HG03520 (cell line): ENCODE data around the gene ZNF747.

ENCODE experiments used
- ATAC-seq: cut with Tn5 transposase; IDR thresholded peaks from one replicate; pipeline ENCODE4 v1.9.1; 2021; ENCODE audit warnings: mild to moderate bottlenecking, moderate library complexity; ENCODE audit not compliant: unreplicated experiment

The ZNF747 gene

DNA sequence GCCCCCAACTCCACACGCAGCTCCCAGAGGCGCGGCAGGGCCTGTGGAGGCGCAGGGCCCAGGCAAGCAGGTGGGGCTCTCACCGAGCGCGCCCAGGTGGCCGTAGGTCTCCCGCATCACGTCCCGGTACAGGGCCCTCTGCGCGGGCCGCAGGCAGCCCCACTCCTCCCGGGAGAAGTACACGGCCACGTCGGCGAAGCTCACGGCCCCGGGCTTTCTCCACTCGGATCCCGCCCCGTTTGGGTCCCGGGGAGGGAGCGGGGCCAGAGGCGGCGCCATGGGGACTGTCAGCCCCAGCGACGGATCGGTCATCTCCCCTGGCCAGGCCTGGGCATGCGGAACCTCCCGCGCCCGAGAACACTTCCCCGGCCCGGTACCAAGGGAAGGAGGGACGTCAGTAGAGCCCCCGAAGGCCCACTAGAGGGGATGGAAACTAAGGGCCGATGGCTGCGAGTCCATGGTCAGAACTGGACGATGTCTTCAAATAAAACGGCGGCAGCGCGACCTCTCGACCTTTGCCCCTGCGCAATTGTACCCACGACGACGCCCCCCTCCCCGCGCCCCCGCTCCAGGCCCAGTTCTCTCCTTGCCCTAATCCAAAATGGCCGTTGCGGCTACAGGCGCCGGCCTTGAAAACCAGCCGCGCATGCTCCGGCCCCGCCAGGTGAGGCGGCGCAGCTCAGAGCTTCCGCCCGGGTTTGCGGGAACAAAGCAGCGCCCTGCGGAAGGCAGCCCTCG lies at the start of gene ZNF747:
ZNF747 (minus strand) TSS at position 491 of the 738 bp plus-strand sequence; CDS start at position 312, 179 bp downstream.
- peak; percentile 43 for ATAC-seq

DNA sequence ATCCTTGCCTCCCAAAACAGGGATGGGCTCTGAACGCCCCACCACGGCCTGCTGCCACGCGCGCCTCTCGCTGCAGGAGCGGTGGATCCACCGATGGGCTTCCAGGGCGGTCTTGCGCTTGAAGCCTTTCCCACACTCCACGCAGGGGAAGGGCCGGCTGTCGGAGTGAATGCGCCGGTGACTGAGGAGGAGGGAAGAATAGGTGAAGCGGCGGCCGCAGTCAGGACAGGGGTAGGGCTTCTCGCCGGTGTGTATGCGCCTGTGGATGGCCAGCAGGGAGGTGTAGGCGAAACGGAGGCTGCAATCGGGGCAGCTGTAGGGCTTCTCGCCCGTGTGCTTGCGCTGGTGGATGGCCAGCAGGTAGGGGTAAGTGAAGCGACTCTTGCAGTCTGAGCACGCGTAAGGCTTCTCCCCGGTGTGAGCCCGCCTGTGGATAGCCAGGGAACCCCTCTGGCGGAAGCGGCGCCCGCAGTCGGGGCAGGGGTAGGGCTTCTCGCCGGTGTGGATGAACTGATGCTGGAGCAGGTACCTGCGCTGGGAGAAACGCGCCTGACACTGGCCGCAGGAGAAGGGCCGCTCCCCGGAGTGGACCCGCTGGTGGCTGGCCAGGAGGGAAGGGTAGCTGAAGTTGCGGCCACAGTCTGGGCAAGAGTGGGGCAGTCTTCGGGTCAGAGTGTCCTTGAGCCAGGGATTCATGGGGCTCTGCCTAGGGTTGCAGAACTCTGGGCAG lies 48.1 kb upstream of the ZNF747 start:
- no peak for ATAC-seq

DNA sequence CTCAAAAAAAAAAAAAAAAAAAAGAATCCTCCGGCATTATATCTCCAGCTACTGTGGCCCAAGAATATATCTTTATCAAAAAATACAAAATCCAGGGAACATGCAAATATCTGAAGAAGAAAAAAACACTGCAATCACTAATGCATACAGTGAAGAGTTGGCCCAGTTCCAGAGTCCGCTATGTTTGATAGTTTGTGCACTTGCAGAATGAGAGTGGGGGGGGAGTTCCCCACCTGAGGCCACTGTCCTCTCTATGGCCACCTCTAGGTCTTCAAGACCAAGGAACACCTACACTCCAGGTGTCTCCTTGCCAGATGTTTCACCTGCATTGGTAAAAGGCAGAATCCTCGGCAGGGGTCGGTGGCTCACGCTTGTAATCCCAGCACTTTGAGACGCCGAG lies 46.8 kb upstream of the ZNF747 start:
- ATAC-seq: no peak

DNA sequence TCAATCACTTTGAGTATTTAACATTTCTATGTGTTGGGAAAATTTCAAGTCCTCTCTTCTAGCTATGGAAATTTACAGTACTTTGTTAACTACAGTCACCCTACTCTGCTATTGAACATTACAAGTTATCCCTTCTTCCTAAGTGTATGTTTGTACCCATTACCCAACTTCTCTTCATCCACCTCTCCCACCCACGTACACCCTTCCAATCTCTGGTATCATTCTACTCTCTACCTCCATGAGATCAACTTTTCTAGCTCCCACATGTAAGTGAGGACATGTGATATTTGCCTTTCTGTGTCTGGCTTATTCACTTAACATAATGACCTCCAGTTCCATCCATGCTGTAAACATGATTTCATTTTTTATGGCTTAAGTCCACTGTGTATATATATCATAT lies 40.0 kb upstream of the ZNF747 start:
- no peak for ATAC-seq

DNA sequence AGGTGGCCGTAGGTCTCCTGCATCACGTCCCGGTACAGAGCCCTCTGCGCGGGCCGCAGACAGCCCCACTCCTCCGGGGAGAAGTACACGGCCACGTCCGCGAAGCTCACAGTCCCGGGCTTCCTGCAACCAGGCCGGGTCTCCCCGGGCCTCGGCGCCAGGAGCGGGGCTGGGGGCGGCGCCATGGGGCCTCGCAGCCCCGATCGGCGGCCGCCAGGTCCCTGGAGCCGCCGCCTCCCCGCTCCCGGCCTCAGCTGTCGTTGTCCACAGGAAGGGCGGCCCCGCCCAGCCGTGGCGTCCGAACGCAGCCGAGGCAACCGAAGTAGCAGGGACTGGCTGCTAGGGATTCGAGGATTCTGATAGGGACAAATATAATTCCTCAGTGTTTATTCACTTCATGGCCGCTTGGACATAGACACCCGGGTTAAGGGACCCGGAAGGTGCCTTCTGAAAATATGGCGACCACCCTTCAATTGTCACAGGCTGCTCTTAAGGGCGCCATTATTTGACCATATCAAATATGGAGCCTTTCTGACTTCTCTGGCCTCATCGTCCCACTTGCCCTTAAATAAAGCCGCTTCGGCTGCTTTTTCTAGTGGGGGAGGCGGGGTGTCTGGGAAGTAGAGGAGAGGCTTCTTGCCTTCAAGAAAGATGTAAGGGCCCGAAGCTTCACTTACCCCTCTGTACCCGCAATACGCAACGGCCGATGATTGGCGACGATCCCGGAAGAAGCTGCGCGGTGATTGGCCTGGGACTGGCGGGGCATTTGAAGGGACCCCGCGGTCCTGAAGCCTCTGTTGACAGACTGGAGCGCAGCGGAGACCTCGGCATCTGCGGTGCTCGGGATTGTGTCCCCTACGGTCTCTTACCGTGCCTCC lies 37.0 kb upstream of the ZNF747 start, which contains the start of gene ZNF688:
ZNF688 (minus strand) TSS at position 270 of the 878 bp plus-strand sequence; CDS start at position 185, 85 bp downstream.
- ATAC-seq: peak; percentile 66

DNA sequence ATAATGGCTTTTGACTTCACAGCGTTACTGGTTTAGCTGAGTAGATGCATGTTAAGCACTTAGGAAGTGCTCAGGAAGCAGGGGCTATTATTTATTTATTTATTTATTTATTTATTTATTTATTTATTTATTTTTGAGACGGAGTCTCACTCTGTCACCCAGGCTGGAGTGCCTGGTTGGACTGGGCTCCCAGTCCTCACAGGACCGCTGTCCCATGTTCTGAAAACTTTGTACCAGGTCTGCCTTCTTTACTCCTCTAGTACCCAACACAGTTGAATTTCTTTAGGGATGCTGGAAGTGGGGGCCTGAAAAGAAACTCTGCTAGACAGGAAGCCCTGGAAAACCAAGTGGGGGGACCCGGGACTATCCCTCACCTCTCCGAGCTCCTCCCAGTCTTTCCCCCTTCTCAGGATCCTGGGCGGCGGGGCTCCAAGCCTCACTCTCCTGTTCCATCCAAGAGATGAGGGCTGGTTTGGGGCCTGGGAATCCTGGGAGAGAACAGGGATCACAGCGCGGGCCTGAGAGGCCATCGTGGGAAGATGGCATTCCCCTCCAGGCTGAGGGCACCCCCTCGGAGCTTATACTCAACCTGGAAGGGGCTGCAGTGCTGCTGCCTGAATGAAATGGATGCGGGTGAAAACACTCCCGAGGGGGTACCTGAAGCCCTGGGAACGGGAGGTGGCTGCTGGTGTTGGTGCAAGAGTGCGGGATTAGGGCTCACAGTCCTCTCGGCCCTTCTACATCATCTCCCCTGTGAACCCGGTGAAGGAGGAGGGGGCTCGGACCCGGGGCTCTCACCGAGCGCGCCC lies 36.2 kb upstream of the ZNF747 start:
- ATAC-seq: no peak

DNA sequence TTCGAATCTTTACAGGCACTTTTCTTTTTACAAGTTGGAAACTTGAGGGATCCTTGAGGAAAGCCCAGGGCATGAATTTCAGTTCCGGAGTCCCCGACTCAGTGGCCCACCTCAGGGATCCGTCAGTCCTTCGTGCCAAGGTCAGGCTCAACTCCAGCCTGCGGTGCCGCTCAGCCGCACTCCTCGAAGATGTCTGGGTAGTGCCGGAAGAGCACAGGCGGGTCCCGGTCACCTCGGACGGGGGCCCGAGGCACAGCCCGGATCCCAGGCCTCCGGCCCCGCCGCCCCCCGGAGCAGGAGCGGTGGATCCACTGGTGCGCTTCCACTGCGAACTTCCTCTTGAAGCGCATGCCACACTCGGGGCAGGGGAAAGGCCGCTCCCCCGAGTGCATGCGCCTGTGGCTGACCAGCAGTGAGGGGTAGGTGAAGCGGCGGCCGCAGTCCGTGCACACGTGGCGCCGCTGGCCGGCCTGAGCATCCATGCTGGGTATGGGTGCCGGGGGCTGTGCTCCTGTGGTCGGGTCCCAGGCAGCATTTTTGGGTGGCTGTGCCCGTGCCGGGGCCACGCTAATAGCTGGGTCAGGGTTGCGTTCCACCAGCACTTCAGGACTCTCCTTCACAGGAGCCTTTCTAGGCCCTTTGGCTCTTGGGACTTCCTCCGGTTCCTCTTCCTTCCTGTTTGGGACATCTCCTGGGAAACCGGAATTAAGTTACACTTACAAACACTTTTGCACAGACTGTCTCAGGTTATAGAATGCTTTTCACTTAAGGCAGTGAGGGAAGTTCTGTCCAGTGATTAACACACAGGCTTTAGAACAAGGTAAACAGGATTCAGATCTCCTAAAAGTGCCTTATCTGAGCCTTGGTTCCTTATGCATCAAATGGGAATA lies 35.3 kb upstream of the ZNF747 start:
- ATAC-seq: no peak

DNA sequence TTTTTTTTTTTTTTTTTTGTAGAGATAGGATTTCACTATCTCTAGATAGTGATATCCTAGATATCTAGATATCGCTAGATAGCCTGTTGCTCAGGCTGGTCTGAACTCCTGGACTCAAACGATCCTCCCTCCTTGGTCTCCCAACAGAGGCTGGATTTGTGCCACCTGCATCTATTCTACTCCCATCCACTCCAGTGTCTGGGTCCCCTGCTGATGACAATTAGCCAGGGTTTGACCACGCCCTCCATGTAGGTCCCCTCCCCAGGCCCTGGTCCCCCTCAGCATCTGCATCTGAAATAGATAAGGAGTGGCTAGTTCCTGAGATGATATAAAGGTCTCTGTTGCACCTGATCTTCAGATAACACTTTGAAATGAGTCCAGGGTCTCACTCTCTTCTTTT lies 34.6 kb upstream of the ZNF747 start:
- no peak for ATAC-seq

DNA sequence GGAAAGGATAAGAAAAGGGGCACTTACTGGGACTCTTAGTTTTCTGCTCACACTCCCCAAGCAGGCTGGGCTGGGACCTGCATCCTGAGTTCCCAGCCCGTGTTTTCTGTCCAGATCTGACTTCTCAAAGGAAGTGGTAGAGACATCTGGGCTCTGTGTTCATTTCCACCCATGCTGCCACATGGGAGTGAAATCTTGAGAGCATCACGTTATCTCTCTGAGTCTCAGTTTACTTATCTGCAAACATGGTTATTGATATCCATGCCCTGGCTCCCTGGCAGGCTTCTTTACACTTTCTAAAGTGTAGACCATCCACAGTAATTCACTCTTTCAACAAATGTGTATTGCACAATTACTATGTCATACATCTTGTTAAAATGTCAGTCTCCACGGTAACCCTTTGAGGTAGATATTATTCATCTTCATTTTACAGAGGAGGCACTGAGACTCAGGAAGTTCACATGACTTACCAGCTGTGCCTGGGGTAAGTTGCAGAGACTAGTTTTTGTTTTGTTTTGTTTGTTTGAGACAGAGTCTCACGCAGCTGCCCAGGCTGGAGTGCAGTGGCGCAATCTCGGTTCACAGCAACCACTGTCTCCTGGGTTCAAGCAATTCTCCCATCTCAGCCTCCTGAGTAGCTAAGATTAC lies 33.5 kb upstream of the ZNF747 start:
- ATAC-seq: no peak

DNA sequence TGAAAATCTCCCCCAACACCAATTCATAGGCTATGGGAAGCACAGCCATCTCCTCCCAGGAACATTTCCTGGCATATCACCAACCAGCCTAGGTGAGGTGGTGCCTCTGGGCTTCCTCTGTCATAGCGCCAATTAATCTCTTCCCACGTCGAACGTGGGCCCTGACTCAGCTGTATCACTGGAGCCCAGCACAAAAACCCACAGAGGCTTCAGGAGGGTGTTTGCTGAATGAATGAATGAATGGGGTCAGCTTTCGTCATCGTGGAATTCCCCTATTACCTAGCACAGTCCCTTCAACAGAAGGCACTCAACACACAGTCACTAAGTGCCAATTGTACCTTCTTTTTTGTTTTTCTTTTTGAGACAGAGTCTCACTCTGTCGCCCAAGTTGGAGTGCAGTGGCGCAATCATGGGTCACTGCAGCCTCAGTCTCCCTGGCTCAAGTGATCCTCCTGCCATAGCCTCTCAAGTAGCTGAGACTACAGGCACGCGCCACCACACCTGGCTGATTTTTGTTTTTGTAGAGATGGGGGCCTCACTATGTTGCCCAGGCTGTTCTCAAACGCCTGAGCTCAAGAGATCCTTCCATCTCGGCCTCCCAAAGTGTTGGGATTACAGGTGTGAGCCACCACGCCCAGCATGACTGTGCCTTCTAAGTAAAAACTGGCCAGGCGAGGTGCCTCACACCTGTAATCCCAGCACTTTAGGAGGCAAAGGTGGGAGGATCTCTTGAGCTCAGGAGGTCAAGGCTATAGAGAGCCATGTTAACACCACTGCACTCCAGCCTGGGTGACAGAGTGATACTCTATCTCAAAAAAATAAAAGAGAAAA lies 32.7 kb upstream of the ZNF747 start:
- no peak for ATAC-seq

DNA sequence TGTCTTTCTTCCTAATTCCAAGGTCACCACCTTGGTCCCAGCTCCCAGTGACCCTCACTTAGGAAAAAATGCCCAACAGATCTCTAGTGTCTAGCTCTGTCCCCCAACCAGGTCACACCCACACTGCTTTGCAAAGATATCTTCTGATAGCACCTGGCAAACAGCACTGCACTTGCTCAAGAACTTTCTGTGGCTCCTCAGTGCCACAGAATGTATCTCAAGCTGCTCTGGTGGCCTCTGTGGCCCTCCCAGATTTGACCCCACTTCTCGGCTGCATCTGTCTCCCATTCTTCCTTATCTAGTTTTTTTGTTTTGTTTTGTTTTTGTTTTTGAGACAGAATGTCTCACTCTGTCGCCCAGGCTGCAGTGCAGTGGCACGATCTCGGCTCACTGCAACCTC lies 31.9 kb upstream of the ZNF747 start:
- no peak for ATAC-seq

DNA sequence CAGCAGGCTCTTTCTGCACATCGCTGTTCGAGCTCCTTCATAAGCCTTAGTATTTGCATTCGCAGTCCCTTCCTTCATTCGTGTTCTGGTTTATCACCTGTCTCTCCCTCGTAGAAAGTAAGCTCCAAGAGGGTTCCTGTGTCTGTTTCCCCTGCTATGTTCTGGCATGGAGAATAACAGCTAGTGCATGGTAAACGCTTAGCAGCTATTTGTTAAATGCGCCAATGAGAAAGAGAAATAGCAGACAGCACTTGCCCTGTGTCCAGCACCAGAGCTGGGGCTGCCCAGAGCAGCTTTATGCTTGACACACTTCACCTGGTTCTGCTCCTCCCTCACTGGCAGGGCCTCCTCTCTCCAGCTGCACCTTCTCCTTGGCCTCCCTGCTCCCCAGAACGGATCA lies 31.3 kb upstream of the ZNF747 start:
- no peak for ATAC-seq

DNA sequence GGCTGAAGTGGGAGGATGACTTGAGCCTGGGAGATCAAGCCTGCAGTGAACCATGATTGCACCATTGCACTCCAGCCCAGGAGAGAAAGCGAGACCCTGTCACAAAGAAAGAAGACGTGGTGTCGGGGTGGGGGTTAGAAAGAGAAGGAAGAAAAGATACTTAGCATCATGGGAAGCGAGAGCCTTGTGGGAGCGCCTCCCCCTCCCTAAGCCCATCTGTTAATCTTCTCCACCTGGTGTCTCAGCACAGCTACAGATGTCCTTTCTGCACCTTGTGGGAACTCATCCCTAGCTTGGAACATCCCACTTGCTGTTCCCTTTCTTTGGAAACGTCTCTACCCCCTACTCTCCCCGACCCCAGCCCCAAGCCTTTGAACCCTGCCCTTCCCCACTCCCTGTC lies 30.9 kb upstream of the ZNF747 start:
- no peak for ATAC-seq

DNA sequence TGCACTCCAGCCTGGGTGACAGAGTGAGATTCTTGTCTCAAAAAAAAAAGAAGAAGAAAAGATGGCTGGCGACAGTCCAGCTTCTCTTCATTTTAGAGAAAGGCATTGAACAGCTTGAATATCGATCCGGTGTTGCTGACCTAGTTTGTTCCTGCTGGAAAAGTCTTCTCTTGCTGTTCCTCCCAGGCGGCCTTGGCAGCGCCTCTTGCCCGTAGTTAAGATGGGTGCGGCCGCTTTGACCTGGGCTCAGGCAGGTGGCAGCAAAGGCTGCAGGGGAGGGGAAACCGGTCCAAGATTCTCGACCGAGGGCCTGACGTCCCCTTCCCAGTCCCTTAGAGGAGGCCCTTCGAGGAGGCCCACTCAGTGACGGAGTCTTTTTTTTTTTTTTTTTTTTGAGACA lies 27.4 kb upstream of the ZNF747 start:
- no peak for ATAC-seq

DNA sequence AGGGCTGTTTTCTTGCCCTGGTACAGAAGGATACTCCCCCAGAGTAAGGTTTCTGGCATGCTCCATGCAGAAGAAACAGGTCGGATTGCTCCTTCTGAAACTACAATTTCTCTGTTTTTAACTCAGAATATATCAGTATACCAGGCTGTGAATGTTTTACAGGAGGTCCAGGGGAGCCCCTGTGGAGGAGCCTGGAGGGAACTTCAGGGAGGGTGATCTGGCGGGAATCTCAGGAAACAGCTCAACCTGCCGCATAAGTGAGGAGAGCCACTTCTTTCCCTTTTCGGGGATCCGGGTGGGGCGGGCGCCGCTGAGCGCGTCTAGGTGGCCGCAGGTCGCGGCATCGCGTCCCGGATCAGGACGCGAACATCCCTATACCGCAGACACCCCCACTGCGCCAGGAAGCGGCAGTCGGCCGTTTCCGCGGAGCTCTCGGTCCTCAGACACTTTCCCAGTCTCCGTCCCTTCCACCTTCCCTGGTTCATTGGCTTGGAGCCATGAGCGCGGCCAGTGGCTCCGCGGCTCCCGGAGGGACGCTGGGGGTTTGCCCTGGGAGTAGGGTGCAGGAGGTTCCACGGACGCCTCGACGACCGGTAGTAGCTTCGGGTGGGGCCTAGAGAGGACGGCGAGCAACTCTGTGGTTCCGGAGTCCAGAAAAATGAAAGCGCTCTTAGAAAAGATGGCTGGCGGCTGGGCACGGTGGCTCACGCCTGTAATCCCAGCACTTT lies 26.6 kb upstream of the ZNF747 start:
- ATAC-seq: no peak

DNA sequence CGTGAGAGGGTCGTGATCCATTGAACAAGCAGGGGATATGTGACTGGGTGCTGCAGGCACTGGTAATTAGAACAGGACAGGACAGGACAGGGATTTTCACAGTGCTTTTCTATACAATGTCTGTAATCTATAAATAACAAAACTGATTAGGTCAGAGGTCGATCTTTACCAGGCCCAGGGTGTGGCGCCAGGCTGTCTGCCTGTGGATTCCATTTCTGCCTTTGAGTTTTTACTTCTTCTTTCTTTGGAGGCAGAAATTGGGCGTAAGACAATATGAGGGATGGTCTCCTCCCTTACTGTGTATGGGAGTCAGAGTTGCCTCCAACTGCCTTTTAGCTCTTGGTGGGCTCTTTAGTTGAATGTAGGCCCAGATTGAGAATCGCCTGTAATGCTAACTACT lies 25.0 kb upstream of the ZNF747 start:
- ATAC-seq: no peak

DNA sequence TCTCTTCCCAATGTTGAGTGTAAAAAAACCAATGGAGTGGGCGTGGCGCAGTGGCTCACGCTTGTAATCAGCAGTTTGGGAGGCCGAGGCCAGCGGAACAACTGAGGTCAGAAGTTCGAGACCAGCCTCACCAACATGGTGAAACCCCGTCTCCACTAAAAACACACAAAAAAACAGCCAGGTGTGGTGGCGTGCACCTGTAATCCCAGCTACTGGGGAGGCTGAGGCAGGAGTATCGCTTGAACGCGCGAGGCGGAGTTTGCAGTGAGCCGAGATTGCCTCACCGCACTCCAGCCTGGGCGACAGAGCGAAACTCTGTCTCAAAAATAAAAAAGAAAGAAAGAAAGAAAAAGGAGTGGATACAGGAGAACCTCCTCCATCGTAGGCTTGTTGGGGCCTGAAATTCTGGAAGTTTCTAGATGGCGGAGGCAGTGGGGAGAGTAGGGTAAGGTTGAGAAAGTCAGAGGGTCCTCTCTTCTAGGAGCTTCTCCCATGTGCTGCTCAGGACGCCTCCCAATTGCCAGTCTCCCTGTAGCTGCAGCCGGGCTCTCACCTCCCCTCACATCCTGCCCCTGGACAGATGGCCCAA lies 24.2 kb upstream of the ZNF747 start:
- no peak for ATAC-seq
